Measurements from ENCODE around the gene GSG1L.
"Not testable (repeated sequence)": the region's sequence is repeated elsewhere in the genome, so short reads cannot be mapped to it uniquely, and the experiment has no call there.

Gene GSG1L

GRCh38 chr16:27743001-27743400 lies 320.5 kb downstream of the GSG1L start:
- not testable (repeated sequence) for H2AFZ ChIP-seq (ENCODE audit: low read depth, low read length); H3K14ac ChIP-seq (ENCODE audit: low read length in 2 of 2); H2BK12ac ChIP-seq (ENCODE audit: low read length in 2 of 2); H4K8ac ChIP-seq (ENCODE audit: low read length); H4K91ac ChIP-seq (ENCODE audit: low read length); H3K4me3 ChIP-seq (ENCODE audit: insufficient read depth in 1 of 2, low read depth in 1 of 2, low read length in 2 of 2); H3K27me3 ChIP-seq (ENCODE audit: control insufficient read depth in 1 of 2, insufficient read depth in 1 of 2, low read length in 2 of 2); H2BK15ac ChIP-seq (ENCODE audit: low read depth, poor library complexity, severe bottlenecking); H3K4me2 ChIP-seq (ENCODE audit: low read length, poor library complexity, severe bottlenecking); H3K79me1 ChIP-seq (replicated peaks; ENCODE audit: low read length, poor library complexity, severe bottlenecking); H3K4ac ChIP-seq (ENCODE audit: low read depth in 1 of 2, low read length in 2 of 2); H3K18ac ChIP-seq (ENCODE audit: low read depth in 1 of 2, low read length in 2 of 2); H3K23ac ChIP-seq (ENCODE audit: low read length in 2 of 2); H3K9me3 ChIP-seq (ENCODE audit: control insufficient read depth, low read length); H3K4me1 ChIP-seq (ENCODE audit: control insufficient read depth, insufficient read depth, low read depth, low read length); DNase-seq; H3K27ac ChIP-seq (ENCODE audit: low read length, poor library complexity, severe bottlenecking); H3K9ac ChIP-seq (ENCODE audit: low read length); H2AK5ac ChIP-seq (ENCODE audit: low read length, severe bottlenecking); H2BK5ac ChIP-seq (ENCODE audit: low read depth, low read length, poor library complexity, severe bottlenecking); H2BK120ac ChIP-seq (ENCODE audit: low read depth, low read length)
- H3K36me3 ChIP-seq (ENCODE audit: control insufficient read depth in 1 of 2, insufficient read depth in 2 of 2, low read depth in 1 of 2, low read length in 2 of 2): peaks cover 14 to 25% of the 10 kb centered on the region in 2 experiments
- 100% methylated on average over 1 of the region's 3 CpGs for WGBS

- H2AFZ ChIP-seq (ENCODE audit: low read depth, low read length): no peak overlapping the region
- no peak overlapping the region for H2AK5ac ChIP-seq (ENCODE audit: low read length, severe bottlenecking)
- no peak overlapping the region for H3K9ac ChIP-seq (ENCODE audit: low read length)
- no peak overlapping the region for H2BK12ac ChIP-seq (ENCODE audit: low read length in 2 of 2)
- DNase-seq: no peak
- no peak overlapping the region for H3K4ac ChIP-seq (ENCODE audit: low read depth in 1 of 2, low read length in 2 of 2)
- no peak overlapping the region for H3K27ac ChIP-seq (ENCODE audit: low read length, poor library complexity, severe bottlenecking)
- no peak overlapping the region for H3K4me2 ChIP-seq (ENCODE audit: low read length, poor library complexity, severe bottlenecking)
- no peak overlapping the region for H4K91ac ChIP-seq (ENCODE audit: low read length)
- peaks cover 2% of the 10 kb centered on the region for H3K79me1 ChIP-seq (replicated peaks; ENCODE audit: low read length, poor library complexity, severe bottlenecking)
- peaks cover 17 to 26% of the 10 kb centered on the region in 2 experiments for H3K36me3 ChIP-seq (ENCODE audit: control insufficient read depth in 1 of 2, insufficient read depth in 2 of 2, low read depth in 1 of 2, low read length in 2 of 2)
- no peak overlapping the region for H2BK120ac ChIP-seq (ENCODE audit: low read depth, low read length)
- no peaks in the 10 kb centered on the region for H3K9me3 ChIP-seq (ENCODE audit: control insufficient read depth, low read length)
- no peak overlapping the region for H3K4me3 ChIP-seq (ENCODE audit: insufficient read depth in 1 of 2, low read depth in 1 of 2, low read length in 2 of 2)
- no peak overlapping the region for H3K23ac ChIP-seq (ENCODE audit: low read length in 2 of 2)
- no peaks in the 10 kb centered on the region for H3K27me3 ChIP-seq (ENCODE audit: control insufficient read depth in 1 of 2, insufficient read depth in 1 of 2, low read length in 2 of 2)
- no peak overlapping the region for H2BK15ac ChIP-seq (ENCODE audit: low read depth, poor library complexity, severe bottlenecking)
- H2BK5ac ChIP-seq (ENCODE audit: low read depth, low read length, poor library complexity, severe bottlenecking): no peak overlapping the region
- no peak overlapping the region for H3K14ac ChIP-seq (ENCODE audit: low read length in 2 of 2)
- H4K8ac ChIP-seq (ENCODE audit: low read length): no peak overlapping the region
- 82% methylated on average over 4 of the region's 5 CpGs for WGBS
- peaks cover 6% of the 10 kb centered on the region for H3K4me1 ChIP-seq (ENCODE audit: control insufficient read depth, insufficient read depth, low read depth, low read length)
- no peak overlapping the region for H3K18ac ChIP-seq (ENCODE audit: low read depth in 1 of 2, low read length in 2 of 2)
These were observed 321.2 kb downstream of the GSG1L start for GRCh38 chr16:27742333-27742732.

GRCh38 chr16:27740496-27741201 lies 322.9 kb downstream of the GSG1L start:
- Histone ChIP-seq H4K8ac (ENCODE audit: low read length) (no peak overlapping the region), H3K36me3 (ENCODE audit: control insufficient read depth in 1 of 2, insufficient read depth in 2 of 2, low read depth in 1 of 2, low read length in 2 of 2) (peaks cover 18 to 26% of the 10 kb centered on the region in 2 experiments), H3K4me1 (ENCODE audit: control insufficient read depth, insufficient read depth, low read depth, low read length) (peaks cover 6% of the 10 kb centered on the region), H2BK15ac (ENCODE audit: low read depth, poor library complexity, severe bottlenecking) (no peak overlapping the region), H2BK12ac (ENCODE audit: low read length in 2 of 2) (no peak overlapping the region), H3K9ac (ENCODE audit: low read length) (no peak overlapping the region), H3K27me3 (ENCODE audit: control insufficient read depth in 1 of 2, insufficient read depth in 1 of 2, low read length in 2 of 2) (no peaks in the 10 kb centered on the region), H4K91ac (ENCODE audit: low read length) (no peak overlapping the region), H2AK5ac (ENCODE audit: low read length, severe bottlenecking) (no peak overlapping the region), H2BK5ac (ENCODE audit: low read depth, low read length, poor library complexity, severe bottlenecking) (no peak overlapping the region), H3K4me3 (ENCODE audit: insufficient read depth in 1 of 2, low read depth in 1 of 2, low read length in 2 of 2) (no peak overlapping the region), H3K14ac (ENCODE audit: low read length in 2 of 2) (no peak overlapping the region), H3K4ac (ENCODE audit: low read depth in 1 of 2, low read length in 2 of 2) (no peak overlapping the region), H3K9me3 (ENCODE audit: control insufficient read depth, low read length) (no peaks in the 10 kb centered on the region), H3K4me2 (ENCODE audit: low read length, poor library complexity, severe bottlenecking) (no peak overlapping the region), H3K18ac (ENCODE audit: low read depth in 1 of 2, low read length in 2 of 2) (no peak overlapping the region), H3K27ac (ENCODE audit: low read length, poor library complexity, severe bottlenecking) (no peak overlapping the region), H2AFZ (ENCODE audit: low read depth, low read length) (no peak overlapping the region), H3K23ac (ENCODE audit: low read length in 2 of 2) (no peak overlapping the region), H2BK120ac (ENCODE audit: low read depth, low read length) (no peak overlapping the region), H3K79me1 (replicated peaks; ENCODE audit: low read length, poor library complexity, severe bottlenecking) (peaks cover 2% of the 10 kb centered on the region)
- DNase-seq: no peak
- 82% methylated on average over 10 of the region's 11 CpGs for WGBS

GRCh38 chr16:27739606-27740357 lies 323.7 kb downstream of the GSG1L start:
- H3K4me3 ChIP-seq (ENCODE audit: insufficient read depth in 1 of 2, low read depth in 1 of 2, low read length in 2 of 2): no peak overlapping the region
- H3K9ac ChIP-seq (ENCODE audit: low read length): no peak overlapping the region
- H2BK15ac ChIP-seq (ENCODE audit: low read depth, poor library complexity, severe bottlenecking): no peak overlapping the region
- no peak overlapping the region for H2BK120ac ChIP-seq (ENCODE audit: low read depth, low read length)
- peaks cover 2% of the 10 kb centered on the region for H3K79me1 ChIP-seq (replicated peaks; ENCODE audit: low read length, poor library complexity, severe bottlenecking)
- H2AFZ ChIP-seq (ENCODE audit: low read depth, low read length): no peak overlapping the region
- H4K91ac ChIP-seq (ENCODE audit: low read length): no peak overlapping the region
- no peak overlapping the region for H2BK5ac ChIP-seq (ENCODE audit: low read depth, low read length, poor library complexity, severe bottlenecking)
- peaks cover 6% of the 10 kb centered on the region for H3K4me1 ChIP-seq (ENCODE audit: control insufficient read depth, insufficient read depth, low read depth, low read length)
- no peak overlapping the region for H3K4me2 ChIP-seq (ENCODE audit: low read length, poor library complexity, severe bottlenecking)
- H3K27me3 ChIP-seq (ENCODE audit: control insufficient read depth in 1 of 2, insufficient read depth in 1 of 2, low read length in 2 of 2): no peaks in the 10 kb centered on the region
- no peaks in the 10 kb centered on the region for H3K9me3 ChIP-seq (ENCODE audit: control insufficient read depth, low read length)
- no peak overlapping the region for H3K18ac ChIP-seq (ENCODE audit: low read depth in 1 of 2, low read length in 2 of 2)
- H3K14ac ChIP-seq (ENCODE audit: low read length in 2 of 2): no peak overlapping the region
- H4K8ac ChIP-seq (ENCODE audit: low read length): no peak overlapping the region
- H3K23ac ChIP-seq (ENCODE audit: low read length in 2 of 2): no peak overlapping the region
- no peak overlapping the region for H3K4ac ChIP-seq (ENCODE audit: low read depth in 1 of 2, low read length in 2 of 2)
- H2AK5ac ChIP-seq (ENCODE audit: low read length, severe bottlenecking): no peak overlapping the region
- no peak overlapping the region for H2BK12ac ChIP-seq (ENCODE audit: low read length in 2 of 2)
- H3K36me3 ChIP-seq (ENCODE audit: control insufficient read depth in 1 of 2, insufficient read depth in 2 of 2, low read depth in 1 of 2, low read length in 2 of 2): peaks cover 23 to 26% of the 10 kb centered on the region in 2 experiments
- 97% methylated on average over 15 of the region's 17 CpGs for WGBS
- no peak overlapping the region for H3K27ac ChIP-seq (ENCODE audit: low read length, poor library complexity, severe bottlenecking)
- no peak for DNase-seq
